ENCODE results near the gene PRKCA. TPM values are rescaled to one million over a fixed set of nuclear protein-coding genes. Genes with fewer than 3 reads are reported as not detected.

Gene PRKCA
- total RNA-seq, 2 donors from 2014 or later: 6.5 to 6.6 TPM

DNA sequence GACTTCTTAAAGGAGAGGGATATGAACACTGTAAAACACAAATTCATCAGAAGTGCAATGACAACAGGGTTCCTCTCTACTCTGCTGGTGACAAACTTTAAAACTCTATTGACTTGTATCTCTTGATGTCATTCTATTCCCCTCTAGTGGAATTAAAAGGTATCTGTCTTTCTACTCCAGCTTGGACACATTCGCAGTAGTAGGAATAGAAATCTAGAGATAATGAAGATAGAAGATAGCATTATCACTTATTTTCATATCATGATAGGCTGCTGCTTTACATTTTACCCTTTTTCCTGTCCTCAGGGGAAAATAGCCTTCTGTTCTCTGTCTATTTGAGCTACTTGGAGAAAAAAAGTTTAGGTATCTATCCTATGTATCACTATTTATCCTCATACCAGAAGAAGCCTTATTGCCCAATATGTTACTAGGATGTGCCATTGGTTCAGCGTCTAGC lies 322.9 kb downstream of the PRKCA start:
- DNase-seq (no peak), ATAC-seq (no peak)
- no peaks in the 10 kb centered on the region for H3K27me3 ChIP-seq
- intact Hi-C loops (cut with DNase I): no loop called here
- TF ChIP-seq, protein P1, sequence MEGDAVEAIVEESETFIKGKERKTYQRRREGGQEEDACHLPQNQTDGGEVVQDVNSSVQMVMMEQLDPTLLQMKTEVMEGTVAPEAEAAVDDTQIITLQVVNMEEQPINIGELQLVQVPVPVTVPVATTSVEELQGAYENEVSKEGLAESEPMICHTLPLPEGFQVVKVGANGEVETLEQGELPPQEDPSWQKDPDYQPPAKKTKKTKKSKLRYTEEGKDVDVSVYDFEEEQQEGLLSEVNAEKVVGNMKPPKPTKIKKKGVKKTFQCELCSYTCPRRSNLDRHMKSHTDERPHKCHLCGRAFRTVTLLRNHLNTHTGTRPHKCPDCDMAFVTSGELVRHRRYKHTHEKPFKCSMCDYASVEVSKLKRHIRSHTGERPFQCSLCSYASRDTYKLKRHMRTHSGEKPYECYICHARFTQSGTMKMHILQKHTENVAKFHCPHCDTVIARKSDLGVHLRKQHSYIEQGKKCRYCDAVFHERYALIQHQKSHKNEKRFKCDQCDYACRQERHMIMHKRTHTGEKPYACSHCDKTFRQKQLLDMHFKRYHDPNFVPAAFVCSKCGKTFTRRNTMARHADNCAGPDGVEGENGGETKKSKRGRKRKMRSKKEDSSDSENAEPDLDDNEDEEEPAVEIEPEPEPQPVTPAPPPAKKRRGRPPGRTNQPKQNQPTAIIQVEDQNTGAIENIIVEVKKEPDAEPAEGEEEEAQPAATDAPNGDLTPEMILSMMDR (IDR thresholded peaks at IDR 0.05): peak in 6 of 7 experiments; percentile 14 to 48 (median 38)
- TF ChIP-seq POLR2A (IDR thresholded peaks at IDR 0.05): no peak
- H3K27ac ChIP-seq: no peak overlapping the region
- no peaks in the 10 kb centered on the region for H3K36me3 ChIP-seq (replicated peaks in 1 of 2; ENCODE audit: insufficient read depth in 1 of 2, low read depth in 2 of 2)
- H3K9me3 ChIP-seq: no peaks in the 10 kb centered on the region
- WGBS, 2 donors: 32 to 39% methylated on average over 2 of the region's 2 CpGs
- no peak overlapping the region for H3K4me3 ChIP-seq
- no peaks in the 10 kb centered on the region for H3K4me1 ChIP-seq

DNA sequence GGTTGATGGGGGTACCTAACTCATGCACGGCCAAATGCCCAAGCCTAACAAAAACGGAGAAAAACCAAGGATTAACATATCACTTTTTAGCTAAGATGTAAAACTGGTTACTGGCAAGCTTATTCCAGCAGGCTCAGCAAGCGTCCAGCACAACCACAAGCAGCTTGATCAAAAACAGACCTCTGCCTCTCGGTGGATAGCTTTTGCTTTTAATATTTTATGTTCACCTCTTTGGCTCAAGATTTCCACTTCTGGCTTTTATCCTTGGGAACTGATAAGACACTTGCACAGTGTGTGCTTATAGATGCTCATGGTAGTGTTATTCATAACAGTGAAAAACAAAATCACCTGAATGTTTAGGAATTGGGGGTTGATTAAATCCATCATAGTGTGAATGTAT lies 325.6 kb downstream of the PRKCA start:
- ATAC-seq (no peak), DNase-seq (no peak)

DNA sequence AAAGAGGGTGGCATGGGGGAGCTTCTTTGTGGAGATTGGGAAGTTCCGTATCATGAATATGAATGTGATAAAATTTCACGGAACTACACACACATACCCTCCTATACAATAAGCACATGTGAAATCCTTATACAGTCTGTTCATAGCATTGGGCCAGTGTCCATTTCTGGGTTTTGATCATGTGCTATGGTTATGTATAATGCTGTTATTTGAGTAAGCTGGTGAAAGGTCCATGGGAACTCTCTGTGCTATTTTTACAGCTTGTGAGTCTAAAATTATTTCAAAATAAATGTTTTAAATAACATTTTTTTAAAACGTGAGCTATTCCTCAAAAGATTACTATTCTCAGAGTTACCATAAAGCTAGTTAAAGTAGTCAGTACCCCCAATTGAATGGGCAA lies 327.3 kb downstream of the PRKCA start:
- Histone ChIP-seq H3K27me3 (no peaks in the 10 kb centered on the region), H3K4me3 (no peak overlapping the region), H3K9me3 (no peaks in the 10 kb centered on the region), H3K36me3 (replicated peaks in 1 of 2; ENCODE audit: insufficient read depth in 1 of 2, low read depth in 2 of 2) (no peaks in the 10 kb centered on the region), H3K4me1 (no peaks in the 10 kb centered on the region), H3K27ac (no peak overlapping the region)
- WGBS, 2 donors: 75 to 83% methylated on average over 3 of the region's 3 CpGs
- no peak for ATAC-seq
- intact Hi-C loops (cut with DNase I): no loop called here
- no peak for TF ChIP-seq POLR2A (IDR thresholded peaks at IDR 0.05)
- TF ChIP-seq, protein P1 (IDR thresholded peaks at IDR 0.05): no peak
- DNase-seq: no peak

More for the DNA sequence above, 325.6 kb downstream of the PRKCA start:
- Histone ChIP-seq H3K4me3 (no peak overlapping the region), H3K36me3 (replicated peaks in 1 of 2; ENCODE audit: insufficient read depth in 1 of 2, low read depth in 2 of 2) (no peaks in the 10 kb centered on the region), H3K4me1 (no peaks in the 10 kb centered on the region), H3K9me3 (no peaks in the 10 kb centered on the region), H3K27ac (no peak overlapping the region), H3K27me3 (no peaks in the 10 kb centered on the region)
- 72 to 75% methylated on average over 4 of the region's 4 CpGs for WGBS, 2 donors
- TF ChIP-seq POLR2A (IDR thresholded peaks at IDR 0.05): no peak
- TF ChIP-seq, protein P1 (IDR thresholded peaks at IDR 0.05): no peak
- intact Hi-C loops (cut with DNase I): no loop called here

DNA sequence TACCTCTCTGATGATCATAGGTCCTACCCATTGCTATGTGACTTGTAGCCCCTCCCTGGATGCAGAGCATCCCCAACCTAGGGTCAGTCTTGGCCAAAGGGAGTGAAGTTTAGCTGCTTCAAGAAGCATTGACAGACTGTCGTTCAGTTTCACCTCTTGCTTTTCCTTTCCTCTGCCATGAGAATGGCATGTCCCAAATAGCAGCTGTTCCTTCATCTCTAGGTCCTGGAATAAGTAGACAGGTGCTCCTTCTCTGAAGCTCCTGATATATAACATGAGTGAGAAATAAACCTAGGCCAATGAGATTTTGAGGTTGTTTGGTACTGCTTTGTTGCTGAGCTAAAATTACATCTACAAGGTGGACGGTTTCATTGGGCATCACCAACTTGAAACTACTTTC lies 328.0 kb downstream of the PRKCA start:
- WGBS, 2 donors: 94 to 98% methylated on average over 2 of the region's 2 CpGs
- ATAC-seq: no peak
- no peak overlapping the region for H3K27ac ChIP-seq

More for the DNA sequence above, 328.0 kb downstream of the PRKCA start:
- no peak for TF ChIP-seq POLR2A (IDR thresholded peaks at IDR 0.05)
- TF ChIP-seq, protein P1 (IDR thresholded peaks at IDR 0.05): no peak
- Histone ChIP-seq H3K27me3 (no peaks in the 10 kb centered on the region), H3K4me1 (no peaks in the 10 kb centered on the region), H3K9me3 (no peaks in the 10 kb centered on the region), H3K36me3 (replicated peaks in 1 of 2; ENCODE audit: insufficient read depth in 1 of 2, low read depth in 2 of 2) (no peaks in the 10 kb centered on the region), H3K4me3 (no peak overlapping the region)
- intact Hi-C loops (cut with DNase I): no loop called here
- DNase-seq: no peak
